H1 (cell line): ENCODE measurements around the gene RABGGTA. TPM values are rescaled to one million over a fixed set of nuclear protein-coding genes. Genes with fewer than 3 reads are reported as not detected.

Experiments used
- CTCF ChIA-PET: fragments of 300-600 bp; sonication (Branson Sonifier 250); formaldehyde crosslinking; loops from one replicate; lab custom pipeline; 2021; ENCODE audit not compliant: partially characterized antibody; lab: Charles Lee
- POLR2A ChIA-PET: fragments of 300-600 bp; sonication (Branson Sonifier 250); formaldehyde crosslinking; loops from one replicate; lab custom pipeline; 2021; ENCODE audit warnings: inconsistent platforms; ENCODE audit not compliant: partially characterized antibody; lab: Charles Lee
- DNase-seq, 2 experiments: peaks; one replicate each; pipeline versions ENCODE4 v3.0.0 to v3.0.0-alpha.2; 2010 to 2022; ENCODE audit warnings: low spot score in 2 of 2, low read depth in 1 of 2, mixed read lengths in 1 of 2
- FAIRE-seq: peaks from 2 replicates; lab custom pipeline; 2011; peaks lifted over from hg19 to GRCh38; lab: Jason Lieb, UNC
- H2AFZ ChIP-seq: 2 replicates; pipeline ENCODE4 v1.8.1; 2012; ENCODE audit warnings: low read length, inconsistent platforms
- H2AK5ac ChIP-seq: 2 replicates; pipeline ENCODE4 v1.6.1; 2013; ENCODE audit warnings: low read depth, low read length
- H2BK120ac ChIP-seq: replicated peaks from 2 replicates; pipeline ENCODE3; 2013; ENCODE audit warnings: low read depth, low read length, inconsistent platforms
- H2BK12ac ChIP-seq: 2 replicates; pipeline ENCODE4 v1.6.1; 2013; ENCODE audit warnings: low read depth, low read length
- H2BK15ac ChIP-seq: 2 replicates; pipeline ENCODE4 v1.6.1; 2013; ENCODE audit warnings: low read length
- H2BK20ac ChIP-seq: 2 replicates; pipeline ENCODE4 v1.6.1; 2013; ENCODE audit warnings: low read length
- H2BK5ac ChIP-seq: 2 replicates; pipeline ENCODE4 v1.6.1; 2013; ENCODE audit warnings: low read depth, low read length
- H3K14ac ChIP-seq: 2 replicates; pipeline ENCODE4 v1.6.1; 2013; ENCODE audit warnings: inconsistent platforms; ENCODE audit not compliant: insufficient read length
- H3K18ac ChIP-seq: 2 replicates; pipeline ENCODE4 v1.6.1; 2013; ENCODE audit warnings: low read length; ENCODE audit errors: extremely low read depth
- H3K23ac ChIP-seq: 2 replicates; pipeline ENCODE4 v1.6.1; 2013; ENCODE audit warnings: inconsistent platforms; ENCODE audit not compliant: insufficient read length
- H3K23me2 ChIP-seq: 2 replicates; pipeline ENCODE4 v1.6.1; 2013; ENCODE audit warnings: low read depth, low read length
- H3K27ac ChIP-seq: 2 replicates; pipeline ENCODE4 v1.6.1; 2011; ENCODE audit warnings: low read depth, low read length, inconsistent platforms
- H3K27me3 ChIP-seq, 4 experiments: replicated peaks in 1 of 4; 1 replicate in 1 of 4; 2 replicates in 3 of 4; pipeline versions ENCODE4 v1.6.1 to v1.8.1; 2011 to 2013; ENCODE audit warnings: low read length in 3 of 4, mild to moderate bottlenecking in 3 of 4, inconsistent platforms in 2 of 4, mixed read lengths in 2 of 4, moderate library complexity in 1 of 4; ENCODE audit not compliant: control insufficient read depth in 3 of 4, insufficient read depth in 3 of 4; ENCODE audit errors: extremely low read depth in 1 of 4
- H3K36me3 ChIP-seq, 4 experiments: 2 replicates each; pipeline versions ENCODE4 v1.6.1 to v1.8.1; 2011 to 2013; ENCODE audit warnings: mild to moderate bottlenecking in 4 of 4, low read length in 3 of 4, moderate library complexity in 2 of 4, control low read depth in 1 of 4, inconsistent platforms in 1 of 4; ENCODE audit not compliant: insufficient read depth in 4 of 4, control insufficient read depth in 2 of 4
- H3K4ac ChIP-seq: replicated peaks from 2 replicates; pipeline ENCODE3; 2013; ENCODE audit warnings: low read length, low read depth, mixed read lengths, inconsistent platforms; ENCODE audit not compliant: insufficient read length
- H3K4me1 ChIP-seq, 4 experiments: replicated peaks in 1 of 4; 1 replicate in 1 of 4; 2 replicates in 3 of 4; pipeline versions ENCODE4 v1.6.1 to v1.8.1; 2011 to 2013; ENCODE audit warnings: low read length in 3 of 4, inconsistent platforms in 2 of 4, mixed read lengths in 1 of 4; ENCODE audit not compliant: insufficient read depth in 4 of 4, control insufficient read depth in 3 of 4
- H3K4me2 ChIP-seq, 2 experiments: 2 replicates each; pipeline versions ENCODE4 v1.6.1 to v1.8.1; 2011 to 2013; ENCODE audit warnings: low read depth in 2 of 2, low read length in 2 of 2, control low read depth in 1 of 2, inconsistent platforms in 1 of 2, mild to moderate bottlenecking in 1 of 2; ENCODE audit not compliant: insufficient read depth in 1 of 2
- H3K4me3 ChIP-seq, 4 experiments: fragments of 200-600, 300-600 bp in 1 of 4; sonication (generic), shearing (Covaris generic), sonication (Bioruptor Twin) in 1 of 4; 2 replicates each; pipeline versions ENCODE4 v1.5.1 to v1.8.1; 2011 to 2016; ENCODE audit warnings: low read length in 4 of 4, low read depth in 3 of 4, control low read depth in 2 of 4, inconsistent platforms in 2 of 4, mild to moderate bottlenecking in 2 of 4, mixed read lengths in 1 of 4, moderate library complexity in 1 of 4; ENCODE audit not compliant: insufficient read depth in 2 of 4; ENCODE audit errors: extremely low read depth in 1 of 4
- H3K56ac ChIP-seq: replicated peaks from 2 replicates; pipeline ENCODE3; 2013; ENCODE audit warnings: low read depth, mild to moderate bottlenecking, mixed read lengths, low read length, inconsistent platforms; ENCODE audit not compliant: insufficient read length
- H3K79me1 ChIP-seq: 2 replicates; pipeline ENCODE4 v1.6.1; 2013; ENCODE audit warnings: low read depth, low read length, control low read depth
- H3K79me2 ChIP-seq, 2 experiments: 2 replicates each; pipeline versions ENCODE4 v1.6.1 to v1.8.1; 2012 to 2013; ENCODE audit warnings: low read length in 2 of 2, mild to moderate bottlenecking in 2 of 2, inconsistent platforms in 1 of 2; ENCODE audit not compliant: insufficient read depth in 2 of 2, control insufficient read depth in 1 of 2
- H3K9ac ChIP-seq, 4 experiments: replicated peaks in 1 of 4; 1 replicate in 1 of 4; 2 replicates in 3 of 4; pipeline versions ENCODE4 v1.6.1 to v1.8.1; 2011 to 2013; ENCODE audit warnings: low read depth in 3 of 4, low read length in 3 of 4, control low read depth in 2 of 4, mild to moderate bottlenecking in 2 of 4, moderate library complexity in 2 of 4, inconsistent platforms in 1 of 4; ENCODE audit errors: extremely low read depth in 1 of 4
- H3K9me3 ChIP-seq, 2 experiments: 2 replicates each; pipeline versions ENCODE4 v1.6.1 to v1.8.1; 2012 to 2013; ENCODE audit warnings: mild to moderate bottlenecking in 2 of 2, moderate library complexity in 2 of 2, control low read depth in 1 of 2, inconsistent platforms in 1 of 2, low read depth in 1 of 2, low read length in 1 of 2, mixed read lengths in 1 of 2; ENCODE audit not compliant: insufficient read depth in 2 of 2
- H4K20me1 ChIP-seq, 2 experiments: replicated peaks in 1 of 2; 2 replicates each; pipeline versions ENCODE3 to v1.8.1; 2011 to 2013; ENCODE audit warnings: inconsistent platforms in 2 of 2, low read length in 2 of 2, mild to moderate bottlenecking in 1 of 2; ENCODE audit not compliant: insufficient read depth in 2 of 2, control insufficient read depth in 1 of 2
- H4K5ac ChIP-seq: 2 replicates; pipeline ENCODE4 v1.6.1; 2013; ENCODE audit warnings: low read length, low read depth, mixed read lengths, inconsistent platforms; ENCODE audit not compliant: insufficient read length
- H4K8ac ChIP-seq: 2 replicates; pipeline ENCODE4 v1.8.0; 2013; ENCODE audit warnings: mild to moderate bottlenecking, moderate library complexity, low read length, inconsistent platforms; ENCODE audit not compliant: insufficient read depth; ENCODE audit errors: extremely low read depth
- H4K91ac ChIP-seq: replicated peaks from 2 replicates; pipeline ENCODE3; 2013; ENCODE audit warnings: low read length, mixed read lengths, inconsistent platforms; ENCODE audit not compliant: insufficient read length
- ATF3 ChIP-seq: IDR thresholded peaks from 2 replicates; pipeline ENCODE4 v1.6.1; 2011; ENCODE audit warnings: low read depth, mild to moderate bottlenecking, low read length; ENCODE audit not compliant: insufficient read depth
- CEBPB ChIP-seq: IDR thresholded peaks from 2 replicates; pipeline ENCODE4 v1.6.1; 2012; ENCODE audit warnings: low read depth, low read length
- CHD1 ChIP-seq: IDR thresholded peaks from 2 replicates; pipeline ENCODE4 v1.6.1; 2012; ENCODE audit warnings: low read depth, low read length, improper control_type of control experiment
- MAFK ChIP-seq: IDR thresholded peaks from 2 replicates; pipeline ENCODE4 v1.6.1; 2012; ENCODE audit warnings: low read depth, mild to moderate bottlenecking, improper control_type of control experiment, low read length
- SIX5 ChIP-seq: IDR thresholded peaks from 2 replicates; pipeline ENCODE4 v1.6.1; 2011; ENCODE audit warnings: mild to moderate bottlenecking, low read depth, low read length
- WGBS, 2 experiments: shearing (Covaris generic) in 1 of 2; methylation state at CpG; one replicate each; pipeline versions ENCODE4 v1.1.6 to v1.1.7; 2013 to 2015; ENCODE audit warnings: low lambda C conversion rate in 2 of 2, mixed read lengths in 2 of 2, inconsistent platforms in 1 of 2, low coverage in 1 of 2, missing lambda C conversion rate in 1 of 2; ENCODE audit not compliant: insufficient replicate concordance in 2 of 2, insufficient coverage in 1 of 2, insufficient read length in 1 of 2; ENCODE audit errors: extremely low coverage in 1 of 2, missing lambda C conversion rate in 1 of 2; 5-methylcytosine and 5-hydroxymethylcytosine counted together
- polyA plus RNA-seq, 7 experiments: library from polyadenylated mRNA; depleted of rRNA in 3 of 7; stranded (reverse) in 5 of 7; unstranded in 2 of 7; fragments of >200 nt in 5 of 7; fragments of 200-250 nt in 2 of 7; gene quantifications; 1 replicate in 5 of 7; 2 replicates in 1 of 7; 4 replicates in 1 of 7; pipeline versions ENCODE4 v1.2.1 to v1.2.3, GENCODE V29; 2011 to 2013; ENCODE audit warnings: missing spikeins in 2 of 7, mixed read lengths in 2 of 7
- total RNA-seq: library from RNA; stranded (reverse); fragmentation: NEBNext Ultra II Directional; extraction: Animal tissue kit (Norgen Biotek cat#: 25700); gene quantifications from 2 replicates; pipeline ENCODE4 v1.2.1, GENCODE V29; 2021
- TF ChIP-seq, protein P1 (sequence below), 3 experiments: IDR thresholded peaks; 1 replicate in 2 of 3; 2 replicates in 1 of 3; pipeline versions ENCODE4 v1.5.1 to v1.6.1; 2011; ENCODE audit warnings: low read length in 3 of 3, mild to moderate bottlenecking in 3 of 3, inconsistent platforms in 2 of 3, low read depth in 1 of 3, moderate library complexity in 1 of 3; ENCODE audit not compliant: insufficient read depth in 1 of 3; ENCODE audit errors: control extremely low read depth in 1 of 3

Gene RABGGTA
- total and polyA plus RNA-seq, 2 of the 8 experiments (the other 6 are each of a cell fraction or from before 2014, with no cell fraction given) = 16.0 to 49.8 TPM

GRCh38 chr14:24272467-24272866 is 1.1 kb upstream of the RABGGTA start:
- peaks cover 0 to 2% of the 10 kb centered on the region in 2 experiments for H4K20me1 ChIP-seq
- H3K4ac ChIP-seq = no peak overlapping the region
- no peak overlapping the region for H3K4me3 ChIP-seq
- no peak overlapping the region for H2BK20ac ChIP-seq
- no peaks in the 10 kb centered on the region; a peak in 1 of 7 replicates for H3K27me3 ChIP-seq
- peaks cover 4% of the 10 kb centered on the region for H3K23me2 ChIP-seq
- no peak for FAIRE-seq
- H3K56ac ChIP-seq = no peak overlapping the region
- no peaks in the 10 kb centered on the region; a peak in 1 of 8 replicates for H3K36me3 ChIP-seq
- no peak overlapping the region for H2BK5ac ChIP-seq
- no peak overlapping the region for H2BK120ac ChIP-seq
- H3K23ac ChIP-seq = no peak overlapping the region
- no peak overlapping the region for H3K27ac ChIP-seq
- no peaks in the 10 kb centered on the region for H3K9me3 ChIP-seq
- no peak overlapping the region for H4K5ac ChIP-seq
- H3K79me1 ChIP-seq = no peaks in the 10 kb centered on the region
- POLR2A ChIA-PET = interaction anchor here (1.0 to 2.7 kb wide), 6 partner anchors 8 to 87 kb away, joined by 3 to 25 read pairs (median 10); partner anchors contain the start of genes CHMP4A and RIPK3
- H3K4me1 ChIP-seq = peaks cover 0 to 4% (median 2%) of the 10 kb centered on the region in 4 experiments; a peak in 4 of 7 replicates
- H3K9ac ChIP-seq = no peak overlapping the region
- no peaks in the 10 kb centered on the region for H3K79me2 ChIP-seq
- H2BK12ac ChIP-seq = no peak overlapping the region
- CTCF ChIA-PET = interaction anchor here (0.7 to 8.6 kb wide), 12 partner anchors 11 to 155 kb away, joined by 3 to 94 read pairs (median 18); partner anchors contain the start of genes CIDEB, DHRS1, GMPR2 and LTB4R2
- no peak overlapping the region for H3K14ac ChIP-seq
- no peak overlapping the region for H4K8ac ChIP-seq
- H3K18ac ChIP-seq = no peak overlapping the region
- no peak overlapping the region for H2BK15ac ChIP-seq
- TF ChIP-seq, protein P1, sequence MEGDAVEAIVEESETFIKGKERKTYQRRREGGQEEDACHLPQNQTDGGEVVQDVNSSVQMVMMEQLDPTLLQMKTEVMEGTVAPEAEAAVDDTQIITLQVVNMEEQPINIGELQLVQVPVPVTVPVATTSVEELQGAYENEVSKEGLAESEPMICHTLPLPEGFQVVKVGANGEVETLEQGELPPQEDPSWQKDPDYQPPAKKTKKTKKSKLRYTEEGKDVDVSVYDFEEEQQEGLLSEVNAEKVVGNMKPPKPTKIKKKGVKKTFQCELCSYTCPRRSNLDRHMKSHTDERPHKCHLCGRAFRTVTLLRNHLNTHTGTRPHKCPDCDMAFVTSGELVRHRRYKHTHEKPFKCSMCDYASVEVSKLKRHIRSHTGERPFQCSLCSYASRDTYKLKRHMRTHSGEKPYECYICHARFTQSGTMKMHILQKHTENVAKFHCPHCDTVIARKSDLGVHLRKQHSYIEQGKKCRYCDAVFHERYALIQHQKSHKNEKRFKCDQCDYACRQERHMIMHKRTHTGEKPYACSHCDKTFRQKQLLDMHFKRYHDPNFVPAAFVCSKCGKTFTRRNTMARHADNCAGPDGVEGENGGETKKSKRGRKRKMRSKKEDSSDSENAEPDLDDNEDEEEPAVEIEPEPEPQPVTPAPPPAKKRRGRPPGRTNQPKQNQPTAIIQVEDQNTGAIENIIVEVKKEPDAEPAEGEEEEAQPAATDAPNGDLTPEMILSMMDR (IDR thresholded peaks at IDR 0.05; ENCODE audit: control extremely low read depth in 1 of 3, insufficient read depth in 1 of 3, low read depth in 1 of 3, low read length in 3 of 3) = no peak
- no peak for TF ChIP-seq CEBPB
- TF ChIP-seq MAFK = no peak
- no peak for TF ChIP-seq SIX5
- no peak for TF ChIP-seq ATF3
- TF ChIP-seq CHD1 = no peak
- H2AFZ ChIP-seq = no peak overlapping the region
- no peak overlapping the region; a peak in 1 of 4 replicates for H3K4me2 ChIP-seq
- 83% methylated on average over 2 of the region's 2 CpGs; no CpG with 5 or more reads in 1 of the 2 experiments for WGBS, 2 experiments
- no peak overlapping the region for H4K91ac ChIP-seq
- DNase-seq = no peak
- no peak overlapping the region for H2AK5ac ChIP-seq
